Hematopoietic multipotent progenitor cell treated with erythropoietin and hydrocortisone succinate and interleukin-3 and kit ligand, for 8 days (in vitro differentiated cells): Measurements from ENCODE around the gene CCDC80.

Experiments used
- DNase-seq: peaks from one replicate; pipeline ENCODE4 v3.0.0-alpha.2; 2015

The CCDC80 gene

GRCh38 chr3:112654492-112654891 lies 13.5 kb upstream of the CCDC80 start:
- no peak for DNase-seq

- no peak for DNase-seq
Observed at GRCh38 chr3:112653881-112654300, 12.9 kb upstream of the CCDC80 start.

- no peak for DNase-seq
Observed at GRCh38 chr3:112653209-112653871, 12.4 kb upstream of the CCDC80 start.

- no peak for DNase-seq
Observed at GRCh38 chr3:112651516-112651915, 10.6 kb upstream of the CCDC80 start.

GRCh38 chr3:112651071-112651470 lies 10.1 kb upstream of the CCDC80 start:
- no peak for DNase-seq

GRCh38 chr3:112650482-112650881 lies 9.5 kb upstream of the CCDC80 start:
- no peak for DNase-seq

- DNase-seq, result no peak
Observed at GRCh38 chr3:112649478-112649735, 8.5 kb upstream of the CCDC80 start.

GRCh38 chr3:112647122-112647521 lies 6.2 kb upstream of the CCDC80 start:
- DNase-seq, result no peak

- no peak for DNase-seq
Observed at GRCh38 chr3:112646623-112647022, 5.7 kb upstream of the CCDC80 start.

GRCh38 chr3:112644453-112644852 lies 3.5 kb upstream of the CCDC80 start:
- no peak for DNase-seq

- DNase-seq, result no peak
Observed at GRCh38 chr3:112643621-112644240, 2.8 kb upstream of the CCDC80 start.

GRCh38 chr3:112642912-112643506 lies 2.1 kb upstream of the CCDC80 start:
- DNase-seq, result peak; percentile 88

- no peak for DNase-seq
Observed at GRCh38 chr3:112640276-112640929, 540 bp downstream of the CCDC80 start.

- no peak for DNase-seq
Observed at GRCh38 chr3:112639455-112640225, 1.3 kb downstream of the CCDC80 start.

- DNase-seq, result no peak
Observed at GRCh38 chr3:112638327-112639020, 2.5 kb downstream of the CCDC80 start.

GRCh38 chr3:112637700-112638099 lies 3.2 kb downstream of the CCDC80 start:
- no peak for DNase-seq

GRCh38 chr3:112635674-112636073 lies 5.3 kb downstream of the CCDC80 start:
- no peak for DNase-seq

- DNase-seq, result no peak
Observed at GRCh38 chr3:112634786-112635541, 6.0 kb downstream of the CCDC80 start.

GRCh38 chr3:112633757-112634156 lies 7.2 kb downstream of the CCDC80 start:
- DNase-seq, result no peak

GRCh38 chr3:112633191-112633590 lies 7.8 kb downstream of the CCDC80 start:
- no peak for DNase-seq

- no peak for DNase-seq
Observed at GRCh38 chr3:112632596-112632995, 8.3 kb downstream of the CCDC80 start.

GRCh38 chr3:112631257-112631656 lies 9.7 kb downstream of the CCDC80 start:
- no peak for DNase-seq
